Muscle layer of colon (tissue), 2 donors: Measurements from ENCODE around the gene OLFML2B.
A peak's percentile ranks its signal among the peaks of the same experiment; 100 is the strongest.

Experiments
- H3K27ac ChIP-seq: one replicate; pipeline ENCODE4 v1.7.0; 2013; ENCODE audit warnings: low read depth, mild to moderate bottlenecking, low read length, moderate library complexity
- H3K27me3 ChIP-seq, 2 donors: one replicate each; pipeline ENCODE4 v1.7.0; 2013; ENCODE audit warnings: low read length in 2 of 2, mild to moderate bottlenecking in 2 of 2; ENCODE audit not compliant: insufficient read depth in 2 of 2, control insufficient read depth in 1 of 2
- H3K36me3 ChIP-seq: one replicate; pipeline ENCODE4 v1.7.0; 2013; ENCODE audit warnings: mild to moderate bottlenecking, low read length; ENCODE audit not compliant: insufficient read depth
- H3K4me1 ChIP-seq: one replicate; pipeline ENCODE4 v1.7.0; 2013; ENCODE audit warnings: mild to moderate bottlenecking, low read length; ENCODE audit not compliant: insufficient read depth
- H3K4me3 ChIP-seq, 2 donors: one replicate each; pipeline ENCODE4 v1.7.0; 2013; ENCODE audit warnings: low read length in 2 of 2, low read depth in 1 of 2, mild to moderate bottlenecking in 1 of 2, moderate library complexity in 1 of 2
- H3K9ac ChIP-seq: one replicate; pipeline ENCODE4 v1.7.0; 2013; ENCODE audit warnings: low read length
- H3K9me3 ChIP-seq: one replicate; pipeline ENCODE4 v1.7.0; 2013; ENCODE audit warnings: mild to moderate bottlenecking, low read length
- donor health status: abdominal sarcoma.
- donor health status: Adenocarcinoma of cecum.

The OLFML2B gene

GRCh38 chr1:162033428-162033827, 9.8 kb upstream of the OLFML2B start:
- Histone ChIP-seq H3K9me3 (no peaks in the 10 kb centered on the region), H3K4me3 (no peak overlapping the region), H3K36me3 (no peaks in the 10 kb centered on the region), H3K4me1 (peaks cover 10% of the 10 kb centered on the region), H3K9ac (no peak overlapping the region), H3K27me3 (no peaks in the 10 kb centered on the region), H3K27ac (peak overlapping the region; percentile 6)

GRCh38 chr1:162030759-162031280, 7.2 kb upstream of the OLFML2B start:
- Histone ChIP-seq H3K27ac (no peak overlapping the region), H3K9ac (no peak overlapping the region), H3K27me3 (no peaks in the 10 kb centered on the region)

GRCh38 chr1:162029157-162029556, 5.5 kb upstream of the OLFML2B start:
- Histone ChIP-seq H3K27me3 (no peaks in the 10 kb centered on the region), H3K4me3 (no peak overlapping the region)

More at GRCh38 chr1:162030759-162031280, 7.2 kb upstream of the OLFML2B start:
- H3K9me3 ChIP-seq = no peaks in the 10 kb centered on the region
- no peak overlapping the region for H3K4me3 ChIP-seq
- no peaks in the 10 kb centered on the region for H3K36me3 ChIP-seq
- H3K4me1 ChIP-seq = peaks cover 10% of the 10 kb centered on the region

DNA sequence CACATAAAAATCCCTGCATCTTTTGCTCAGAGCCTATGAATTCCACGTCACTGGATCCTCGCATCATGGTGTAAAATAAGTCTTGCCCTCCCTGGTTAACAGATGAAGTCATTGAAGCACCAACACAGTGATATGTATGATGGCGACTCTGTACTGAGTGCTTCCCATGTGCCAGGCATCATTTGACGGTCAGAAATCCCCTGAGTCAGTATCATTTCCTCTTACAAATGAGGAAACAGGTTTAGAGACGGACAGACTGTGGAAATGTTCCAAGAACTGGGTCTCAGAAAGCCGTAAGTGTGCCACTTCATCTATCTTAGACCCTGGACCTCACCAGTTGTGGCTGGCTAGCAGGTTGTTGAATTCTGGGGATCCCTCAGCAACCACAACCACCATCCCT, 5.1 kb upstream of the OLFML2B start:
- no peaks in the 10 kb centered on the region for H3K27me3 ChIP-seq
- H3K9ac ChIP-seq = no peak overlapping the region
- H3K4me1 ChIP-seq = peaks cover 6% of the 10 kb centered on the region
- H3K27ac ChIP-seq = no peak overlapping the region
- H3K9me3 ChIP-seq = no peaks in the 10 kb centered on the region
- H3K4me3 ChIP-seq = no peak overlapping the region
- H3K36me3 ChIP-seq = no peaks in the 10 kb centered on the region

More at GRCh38 chr1:162029157-162029556, 5.5 kb upstream of the OLFML2B start:
- Histone ChIP-seq H3K36me3 (no peaks in the 10 kb centered on the region), H3K27ac (no peak overlapping the region), H3K9me3 (no peaks in the 10 kb centered on the region), H3K4me1 (peaks cover 10% of the 10 kb centered on the region), H3K9ac (no peak overlapping the region)

DNA sequence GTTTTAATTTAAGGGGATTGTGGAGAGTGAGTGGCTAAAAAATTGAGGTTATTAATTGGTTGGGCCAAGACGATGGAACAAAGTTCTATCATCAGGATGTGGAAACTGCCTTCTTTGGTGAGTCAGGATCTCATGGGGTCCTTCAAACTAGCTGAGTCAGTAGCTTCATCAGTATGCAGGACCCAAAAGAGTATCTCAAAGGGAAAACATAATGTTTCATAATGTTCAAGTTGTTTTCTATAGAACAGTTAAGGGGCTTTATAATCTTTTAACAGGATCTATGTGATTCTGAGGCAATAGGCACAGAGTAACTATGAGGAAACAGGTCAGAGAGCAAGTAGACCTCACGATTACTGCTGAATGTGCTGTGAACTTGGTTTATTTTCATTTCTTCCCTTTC, 3.2 kb upstream of the OLFML2B start:
- no peak overlapping the region for H3K9ac ChIP-seq
- H3K9me3 ChIP-seq = no peaks in the 10 kb centered on the region
- no peak overlapping the region for H3K27ac ChIP-seq
- H3K4me1 ChIP-seq = peaks cover 13% of the 10 kb centered on the region
- no peaks in the 10 kb centered on the region for H3K27me3 ChIP-seq
- H3K4me3 ChIP-seq = no peak overlapping the region
- no peaks in the 10 kb centered on the region for H3K36me3 ChIP-seq

DNA sequence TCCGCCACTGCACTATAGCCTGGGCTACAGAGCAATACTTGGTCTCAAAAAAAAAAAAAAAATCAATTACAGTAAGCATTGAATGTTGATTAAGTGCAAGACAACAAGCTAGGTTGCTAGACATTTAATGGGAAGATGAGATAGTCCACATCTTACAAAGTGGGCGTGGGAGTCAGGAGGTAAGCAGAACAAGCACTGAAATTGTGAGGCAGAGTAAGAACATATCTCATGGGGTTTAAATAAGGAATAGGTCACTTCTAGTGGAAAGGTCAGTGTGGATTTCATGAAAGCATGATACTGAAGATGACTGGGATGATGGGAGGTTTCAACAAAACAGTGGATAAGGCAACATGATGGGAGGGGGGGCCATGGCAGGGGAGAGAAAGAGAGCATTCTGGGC, 1.9 kb upstream of the OLFML2B start:
- Histone ChIP-seq H3K4me3 (no peak overlapping the region), H3K27ac (no peak overlapping the region), H3K4me1 (peaks cover 25% of the 10 kb centered on the region), H3K27me3 (no peaks in the 10 kb centered on the region), H3K36me3 (no peaks in the 10 kb centered on the region), H3K9ac (no peak overlapping the region), H3K9me3 (no peaks in the 10 kb centered on the region)

- H3K9me3 ChIP-seq = no peaks in the 10 kb centered on the region
- peak overlapping the region; percentile 70 to 87 for H3K4me3 ChIP-seq
- no peaks in the 10 kb centered on the region for H3K27me3 ChIP-seq
- H3K4me1 ChIP-seq = peaks cover 37% of the 10 kb centered on the region
- H3K36me3 ChIP-seq = peaks cover 6% of the 10 kb centered on the region
- H3K9ac ChIP-seq = peak overlapping the region; percentile 41
- peak overlapping the region; percentile 84 for H3K27ac ChIP-seq
Observed at GRCh38 chr1:162023181-162023546, 505 bp downstream of the OLFML2B start.

DNA sequence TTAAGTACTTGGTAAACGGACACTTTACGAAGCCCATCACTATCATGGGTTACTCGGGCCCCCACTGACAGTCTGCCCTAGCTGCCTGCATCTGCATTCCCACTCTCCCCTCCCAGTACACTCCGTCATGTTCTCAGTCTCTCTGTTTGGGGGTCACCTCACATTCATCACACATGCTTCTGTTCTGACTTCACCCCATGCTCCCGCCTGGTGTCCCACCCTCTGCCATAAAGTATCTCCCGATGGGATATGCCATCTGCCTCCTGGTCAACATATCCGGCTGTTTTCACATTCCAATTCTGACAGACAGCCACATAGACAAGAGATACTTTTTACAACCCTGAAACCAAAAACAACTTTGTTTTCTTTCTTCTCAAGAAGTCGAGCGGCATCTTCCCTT, 1.0 kb downstream of the OLFML2B start:
- Histone ChIP-seq H3K9me3 (no peaks in the 10 kb centered on the region), H3K27ac (peak overlapping the region; percentile 84), H3K36me3 (peaks cover 7% of the 10 kb centered on the region), H3K4me1 (peaks cover 37% of the 10 kb centered on the region), H3K9ac (peak overlapping the region; percentile 41), H3K27me3 (no peaks in the 10 kb centered on the region), H3K4me3 (peak overlapping the region; percentile 70 to 87)

DNA sequence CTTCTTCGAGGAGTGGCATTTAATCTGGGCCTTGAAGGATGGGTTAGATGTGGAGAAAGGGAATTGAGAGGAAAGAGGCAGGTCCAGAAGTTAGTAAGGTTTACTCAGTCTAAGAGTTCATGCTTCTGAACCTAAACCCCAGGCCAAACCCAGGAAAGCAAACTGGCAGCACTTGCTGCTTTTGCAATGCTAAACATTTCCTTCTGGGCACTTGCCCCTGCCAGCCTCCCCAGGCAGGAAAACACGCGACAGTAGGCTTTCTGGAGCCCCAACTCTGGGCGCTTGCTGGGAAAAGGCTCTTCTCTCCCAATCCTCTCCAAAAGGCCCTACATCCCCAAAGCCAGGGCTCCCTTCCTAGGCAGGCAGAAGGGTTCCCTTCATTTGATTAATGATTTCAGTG, 2.5 kb downstream of the OLFML2B start:
- H3K27ac ChIP-seq = peak overlapping the region; percentile 52

DNA sequence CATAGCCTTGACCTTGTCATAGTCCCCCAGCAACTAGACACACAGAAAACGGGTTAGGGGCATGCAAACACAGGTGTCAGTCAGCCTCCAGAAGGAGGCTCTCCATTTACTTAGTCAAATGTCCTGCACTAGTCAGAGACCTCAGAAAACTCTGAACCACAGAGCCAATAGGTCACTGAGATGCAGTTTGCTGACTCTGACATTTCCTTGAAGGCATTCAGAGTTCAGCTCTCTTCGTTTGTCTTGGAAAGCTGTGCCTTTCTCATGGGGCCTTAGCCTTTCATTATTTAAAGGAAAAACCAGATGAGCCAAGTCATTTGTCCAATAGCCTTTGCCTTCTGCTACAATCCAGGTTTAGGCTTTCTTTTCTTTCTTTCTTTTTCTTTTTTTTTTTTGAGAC, 3.5 kb downstream of the OLFML2B start:
- no peak overlapping the region for H3K27ac ChIP-seq
- H3K9ac ChIP-seq = no peak overlapping the region
- H3K9me3 ChIP-seq = no peaks in the 10 kb centered on the region
- H3K36me3 ChIP-seq = peaks cover 19% of the 10 kb centered on the region
- peaks cover 37% of the 10 kb centered on the region for H3K4me1 ChIP-seq
- no peaks in the 10 kb centered on the region for H3K27me3 ChIP-seq
- H3K4me3 ChIP-seq = no peak overlapping the region

More for the DNA sequence above, 2.5 kb downstream of the OLFML2B start:
- no peak overlapping the region for H3K4me3 ChIP-seq
- H3K4me1 ChIP-seq = peaks cover 37% of the 10 kb centered on the region
- no peak overlapping the region for H3K9ac ChIP-seq
- H3K27me3 ChIP-seq = no peaks in the 10 kb centered on the region
- peaks cover 19% of the 10 kb centered on the region for H3K36me3 ChIP-seq
- no peaks in the 10 kb centered on the region for H3K9me3 ChIP-seq

- Histone ChIP-seq H3K27ac (no peak overlapping the region), H3K4me3 (no peak overlapping the region), H3K27me3 (no peaks in the 10 kb centered on the region), H3K4me1 (peaks cover 37% of the 10 kb centered on the region), H3K9me3 (no peaks in the 10 kb centered on the region), H3K36me3 (peaks cover 19% of the 10 kb centered on the region), H3K9ac (no peak overlapping the region)
Observed at GRCh38 chr1:162019446-162019845, 4.2 kb downstream of the OLFML2B start.

- no peak overlapping the region for H3K4me3 ChIP-seq
- H3K27me3 ChIP-seq = no peaks in the 10 kb centered on the region
- no peak overlapping the region for H3K27ac ChIP-seq
- no peak overlapping the region for H3K9ac ChIP-seq
- H3K4me1 ChIP-seq = peaks cover 37% of the 10 kb centered on the region
- no peaks in the 10 kb centered on the region for H3K9me3 ChIP-seq
- peaks cover 19% of the 10 kb centered on the region for H3K36me3 ChIP-seq
Observed at GRCh38 chr1:162019006-162019405, 4.7 kb downstream of the OLFML2B start.
